ENCODE results near the gene SYCP3. TPM values are rescaled to one million over a fixed set of nuclear protein-coding genes. Genes with fewer than 3 reads are reported as not detected.
A peak's percentile ranks its signal among the peaks of the same experiment; 100 is the strongest.

The SYCP3 gene
- total RNA-seq, 4 donors from 2014 or later, result 0.38 to 0.53 TPM; not detected in 2

- TF ChIP-seq POLR2A (IDR thresholded peaks at IDR 0.05) (no peak), CTCF (IDR thresholded peaks at IDR 0.05) (no peak)
- no peaks in the 10 kb centered on the region for H3K9me3 ChIP-seq
- H3K36me3 ChIP-seq, result peaks cover 4 to 62% (median 6%) of the 10 kb centered on the region in 3 donors
- H3K27ac ChIP-seq, result no peak overlapping the region
- DNase-seq, result no peak
- H3K27me3 ChIP-seq, result no peaks in the 10 kb centered on the region
- H3K4me3 ChIP-seq, result no peak overlapping the region
- 93 to 95% methylated on average over 2 of the region's 2 CpGs for WGBS, 2 donors
- intact Hi-C loops (cut with DNase I), result no loop called here
- H3K4me1 ChIP-seq, result peaks cover 0 to 23% (median 5%) of the 10 kb centered on the region in 3 donors
Observed at GRCh38 chr12:101768781-101769180, 29.5 kb upstream of the SYCP3 start.

DNA sequence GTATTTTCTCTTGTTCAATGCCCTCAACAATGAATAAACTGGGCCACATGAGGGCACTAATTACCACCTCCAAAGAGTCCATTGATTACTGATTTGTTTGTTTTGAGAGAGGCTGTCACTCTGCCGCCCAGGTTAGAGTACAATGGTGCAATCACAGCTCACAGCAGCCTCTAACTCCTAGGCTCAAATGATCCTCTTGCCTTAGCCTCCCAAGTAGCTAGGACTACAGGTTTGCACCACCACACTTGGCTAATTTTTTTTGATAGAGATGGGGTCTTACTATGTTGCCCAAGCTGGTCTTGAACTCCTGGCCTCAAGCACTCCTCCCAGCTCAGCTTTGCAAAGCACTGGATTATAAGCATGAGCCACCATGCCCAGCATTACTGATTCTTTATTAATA lies 28.3 kb upstream of the SYCP3 start:
- TF ChIP-seq POLR2A (IDR thresholded peaks at IDR 0.05), result no peak
- no peak for TF ChIP-seq CTCF (IDR thresholded peaks at IDR 0.05)
- Histone ChIP-seq H3K27me3 (no peaks in the 10 kb centered on the region), H3K9me3 (no peaks in the 10 kb centered on the region), H3K27ac (no peak overlapping the region), H3K4me1 (peaks cover 0 to 28% (median 5%) of the 10 kb centered on the region in 3 donors), H3K4me3 (no peak overlapping the region), H3K36me3 (peaks cover 4 to 62% (median 6%) of the 10 kb centered on the region in 3 donors)
- DNase-seq, result no peak
- intact Hi-C loops (cut with DNase I), result no loop called here
- WGBS, 2 donors, result 79 to 100% methylated on average over 1 of the region's 1 CpG

DNA sequence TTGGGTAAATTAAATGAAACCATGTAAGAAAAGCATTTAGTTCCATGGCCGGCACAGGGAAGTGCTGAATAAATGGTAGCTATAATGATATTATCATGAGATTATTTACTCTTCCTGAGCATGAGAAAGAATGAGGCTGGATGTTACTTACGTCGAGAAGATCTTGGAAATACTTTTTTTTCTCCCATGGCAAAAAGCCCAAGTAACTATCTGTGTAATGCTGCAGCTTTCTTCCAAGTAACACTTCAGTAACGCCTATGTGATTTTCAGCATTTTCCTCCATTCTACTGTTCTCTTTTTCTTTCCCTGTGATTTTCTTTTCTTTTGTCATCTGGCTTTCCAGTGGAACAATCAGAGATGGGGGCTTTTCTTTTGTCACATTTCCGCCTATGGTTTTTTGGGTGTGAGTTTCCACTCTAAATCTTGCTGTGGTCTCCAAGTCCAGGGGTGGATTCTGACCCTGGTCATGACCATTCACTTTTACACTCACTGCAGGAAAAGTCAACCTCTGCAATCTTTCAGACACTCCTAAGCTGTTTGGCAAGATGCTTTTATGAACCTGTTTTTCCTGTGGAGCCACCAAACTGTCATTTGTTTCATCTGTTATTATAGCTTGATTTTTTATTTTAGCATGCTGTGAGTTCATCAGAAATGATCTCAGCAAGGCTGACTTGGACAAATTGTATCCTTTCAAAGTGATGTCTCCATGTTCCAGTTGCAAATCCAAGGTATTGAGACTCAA lies 25.0 kb upstream of the SYCP3 start:
- DNase-seq, result no peak
- Histone ChIP-seq H3K4me3 (no peak overlapping the region), H3K9me3 (no peaks in the 10 kb centered on the region), H3K27me3 (no peaks in the 10 kb centered on the region), H3K4me1 (peaks cover 0 to 26% (median 5%) of the 10 kb centered on the region in 3 donors), H3K27ac (peak overlapping the region in 2 of 4 donors; percentile 64 to 67), H3K36me3 (peaks cover 0 to 48% (median 6%) of the 10 kb centered on the region in 3 donors)
- TF ChIP-seq POLR2A (IDR thresholded peaks at IDR 0.05) (no peak), CTCF (IDR thresholded peaks at IDR 0.05) (no peak)
- 68 to 77% methylated on average over 5 of the region's 5 CpGs for WGBS, 2 donors
- intact Hi-C loops (cut with DNase I), result no loop called here

DNA sequence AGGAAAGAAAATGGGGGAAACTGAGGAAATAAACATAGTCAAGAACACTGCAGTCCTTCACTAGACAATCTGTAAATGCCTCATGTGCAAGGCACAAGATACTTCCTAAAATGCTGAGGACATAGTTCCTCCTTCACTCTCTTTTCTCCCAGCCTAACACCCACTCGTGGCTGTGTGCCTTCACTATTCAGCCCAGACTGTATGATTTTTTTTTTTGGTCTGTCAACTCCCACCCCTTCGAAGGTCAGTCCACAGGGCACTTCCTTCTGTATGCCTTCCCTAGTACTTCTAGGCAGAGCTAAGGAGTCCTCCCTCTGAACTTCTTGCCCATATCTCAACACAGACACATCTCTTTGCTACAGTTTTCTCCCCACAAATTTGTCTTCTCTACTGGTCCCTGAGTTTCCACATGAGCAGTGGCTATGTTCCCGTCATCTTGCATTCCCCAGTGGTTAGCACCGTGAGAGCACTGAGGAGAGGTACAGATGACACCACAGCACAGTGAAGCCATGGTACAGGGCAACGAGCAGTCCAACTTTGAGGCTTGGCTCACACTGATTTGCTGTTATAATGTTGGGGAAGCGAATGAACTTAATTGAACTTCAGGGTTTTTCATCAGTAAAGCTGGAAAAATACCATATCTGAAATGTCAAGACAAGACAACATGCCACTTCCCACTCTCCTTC lies 24.1 kb upstream of the SYCP3 start:
- H3K4me3 ChIP-seq, result no peak overlapping the region
- intact Hi-C loops (cut with DNase I), result no loop called here
- WGBS, 2 donors, result 72 to 74% methylated on average over 4 to 6 of the region's 6 CpGs
- peaks cover 0 to 46% (median 6%) of the 10 kb centered on the region in 3 donors for H3K36me3 ChIP-seq
- TF ChIP-seq CTCF (IDR thresholded peaks at IDR 0.05) (no peak), POLR2A (IDR thresholded peaks at IDR 0.05) (no peak)
- H3K9me3 ChIP-seq, result no peaks in the 10 kb centered on the region
- H3K27ac ChIP-seq, result peak overlapping the region in 2 of 4 donors; percentile 64 to 67
- peaks cover 0 to 26% (median 5%) of the 10 kb centered on the region in 3 donors for H3K4me1 ChIP-seq
- DNase-seq, result no peak
- no peaks in the 10 kb centered on the region for H3K27me3 ChIP-seq

DNA sequence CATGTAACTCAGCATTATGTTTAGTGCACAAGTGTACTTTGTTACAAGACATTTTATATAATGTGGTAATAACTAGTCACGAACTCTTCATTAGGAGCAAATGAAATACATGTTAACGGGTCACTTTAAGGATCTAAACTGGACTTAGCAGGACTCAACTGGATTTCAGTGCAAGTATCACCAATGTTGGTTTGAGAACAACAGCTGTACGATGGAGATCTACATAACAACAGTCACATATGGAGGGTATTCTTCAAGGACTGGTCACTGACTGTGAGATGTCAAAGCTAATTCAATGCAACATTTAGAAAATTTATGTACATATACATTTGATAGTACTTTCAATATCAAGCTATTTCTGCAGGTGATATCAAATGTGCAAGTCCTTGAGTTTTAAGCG lies 22.5 kb upstream of the SYCP3 start:
- H3K27ac ChIP-seq, result no peak overlapping the region
- H3K36me3 ChIP-seq, result peaks cover 0 to 46% (median 0%) of the 10 kb centered on the region in 3 donors
- no peak for DNase-seq
- H3K9me3 ChIP-seq, result no peaks in the 10 kb centered on the region
- H3K4me1 ChIP-seq, result peaks cover 0 to 26% (median 5%) of the 10 kb centered on the region in 3 donors
- TF ChIP-seq CTCF (IDR thresholded peaks at IDR 0.05) (no peak), POLR2A (IDR thresholded peaks at IDR 0.05) (no peak)
- no peaks in the 10 kb centered on the region for H3K27me3 ChIP-seq
- H3K4me3 ChIP-seq, result no peak overlapping the region
- WGBS, 2 donors, result 90 to 95% methylated on average over 4 of the region's 4 CpGs
- intact Hi-C loops (cut with DNase I), result no loop called here
